ENCODE data around the gene SLC6A12.
"Not testable (repeated sequence)": the region's sequence is repeated elsewhere in the genome, so short reads cannot be mapped to it uniquely, and the experiment has no call there.

The SLC6A12 gene

GRCh38 chr12:197347-197746 is 16.6 kb downstream of the SLC6A12 start:
- no peak for DNase-seq

GRCh38 chr12:196436-196835 is 17.5 kb downstream of the SLC6A12 start:
- no peak for DNase-seq

GRCh38 chr12:195951-196350 is 18.0 kb downstream of the SLC6A12 start:
- DNase-seq: no peak

- no peak for DNase-seq
Observed at GRCh38 chr12:195156-195555, 18.8 kb downstream of the SLC6A12 start.

GRCh38 chr12:194276-194675 is 19.7 kb downstream of the SLC6A12 start:
- DNase-seq: no peak

- DNase-seq: no peak
Observed at GRCh38 chr12:193261-193660, 20.7 kb downstream of the SLC6A12 start.

- no peak for DNase-seq
Observed at GRCh38 chr12:191541-191940, 22.4 kb downstream of the SLC6A12 start.

- no peak for DNase-seq
Observed at GRCh38 chr12:190881-191280, 23.1 kb downstream of the SLC6A12 start.

- no peak for DNase-seq
Observed at GRCh38 chr12:189622-189962, 24.4 kb downstream of the SLC6A12 start.

- DNase-seq: peak; percentile 74 to 91 (median 82)
Observed at GRCh38 chr12:188910-189621, 24.9 kb downstream of the SLC6A12 start.

- not testable (repeated sequence) for DNase-seq
Observed at GRCh38 chr12:187986-188909, 25.7 kb downstream of the SLC6A12 start.

GRCh38 chr12:186006-186625 is 27.8 kb downstream of the SLC6A12 start:
- DNase-seq: no peak

- DNase-seq: no peak
Observed at GRCh38 chr12:185576-185955, 28.4 kb downstream of the SLC6A12 start.

GRCh38 chr12:184811-185575 is 29.0 kb downstream of the SLC6A12 start:
- DNase-seq: peak in 3 of 4 experiments; percentile 48 to 64 (median 62)

- DNase-seq: peak; percentile 68 to 84 (median 76)
Observed at GRCh38 chr12:182381-182892, 31.5 kb downstream of the SLC6A12 start.

GRCh38 chr12:181921-182320 is 32.0 kb downstream of the SLC6A12 start:
- DNase-seq: no peak

- DNase-seq: peak; percentile 90 to 95 (median 93)
Observed at GRCh38 chr12:180445-180844, 33.5 kb downstream of the SLC6A12 start.

GRCh38 chr12:179885-180284 is 34.1 kb downstream of the SLC6A12 start:
- DNase-seq: no peak

GRCh38 chr12:179131-179884 is 34.6 kb downstream of the SLC6A12 start:
- no peak for DNase-seq

- no peak for DNase-seq
Observed at GRCh38 chr12:178829-179109, 35.2 kb downstream of the SLC6A12 start.

GRCh38 chr12:177980-178828 is 35.8 kb downstream of the SLC6A12 start:
- DNase-seq: no peak

Data from suppressor macrophage (primary cell).